Choroid plexus epithelial cell (primary cell): ENCODE measurements around the gene CDK14.

ENCODE experiments used
- DNase-seq: peaks from one replicate; pipeline ENCODE4 v3.0.0-alpha.2; 2010; ENCODE audit warnings: low read depth
- H3K4me3 ChIP-seq: 2 replicates; pipeline ENCODE4 v1.5.1; 2011; ENCODE audit warnings: low read depth, mild to moderate bottlenecking, control low read depth, low read length, moderate library complexity
- CTCF ChIP-seq: conservative IDR thresholded peaks from 2 replicates; pipeline ENCODE4 v1.5.1; 2011; ENCODE audit warnings: low read depth, mild to moderate bottlenecking, control low read depth, inconsistent platforms, low read length, moderate library complexity

CDK14 gene

GRCh38 chr7:90569368-90569767 lies 26.8 kb upstream of the CDK14 start:
- TF ChIP-seq CTCF, result no peak
- no peak overlapping the region for H3K4me3 ChIP-seq
- no peak for DNase-seq

DNA sequence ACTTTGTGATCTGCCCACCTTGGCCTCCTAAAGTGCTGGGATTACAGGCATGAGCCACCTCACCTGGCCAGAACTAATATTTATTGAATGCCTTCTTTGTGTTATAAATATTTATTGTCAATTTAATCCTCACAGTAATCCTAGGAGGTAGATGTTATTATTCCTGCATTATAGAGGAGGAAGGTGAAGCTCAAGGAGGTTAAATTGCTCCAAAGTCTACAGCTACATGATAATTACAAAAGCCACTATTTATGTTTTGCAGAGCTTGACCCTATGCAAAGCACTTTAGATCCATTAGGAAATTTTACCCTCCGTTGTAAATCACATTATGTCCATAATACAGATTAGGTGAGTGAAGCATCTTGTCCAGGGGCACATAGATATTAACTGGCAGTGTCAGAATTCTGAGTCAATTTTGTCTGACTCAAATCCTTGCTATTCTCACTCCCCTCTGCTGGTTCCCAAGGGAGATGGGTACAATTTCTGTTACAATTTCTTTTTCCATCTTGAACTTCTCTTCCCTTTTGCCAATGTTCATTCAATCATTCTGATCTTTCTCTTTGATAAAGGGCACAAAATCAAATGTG lies 25.7 kb upstream of the CDK14 start:
- no peak for TF ChIP-seq CTCF
- no peak overlapping the region for H3K4me3 ChIP-seq
- DNase-seq, result no peak

DNA sequence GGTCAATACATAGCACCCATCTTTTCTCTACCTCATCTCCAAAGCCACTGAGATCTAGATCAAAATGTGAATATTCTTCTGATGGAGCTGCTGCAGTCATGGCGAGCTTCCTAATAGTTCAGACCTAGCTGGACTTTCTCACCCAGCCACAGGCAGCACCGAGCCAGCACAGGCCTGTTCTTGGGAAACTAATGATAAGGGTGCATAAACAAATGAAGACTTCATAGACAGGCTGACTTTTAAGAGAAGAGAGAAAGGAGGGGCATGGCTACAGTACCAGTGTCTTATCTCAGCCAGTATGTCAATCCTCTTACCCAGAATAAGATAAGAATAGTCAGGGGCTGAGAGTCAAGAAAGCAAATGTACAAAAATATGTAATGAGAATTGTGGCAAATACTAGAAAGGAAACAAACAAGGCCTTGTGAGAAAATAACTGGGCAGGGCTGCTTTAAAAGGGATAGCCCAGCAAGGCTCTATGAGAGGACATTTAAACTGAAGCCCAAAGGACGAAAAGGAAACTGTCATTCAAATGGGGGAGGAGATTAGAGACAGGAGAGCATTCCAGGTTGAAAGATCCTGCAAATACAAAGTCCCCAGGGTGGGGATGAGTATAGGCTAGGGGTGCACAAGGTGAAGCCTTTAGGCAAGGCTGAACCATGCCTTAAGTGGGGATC lies 21.8 kb upstream of the CDK14 start:
- H3K4me3 ChIP-seq, result no peak overlapping the region
- peak; percentile 56 for DNase-seq
- no peak for TF ChIP-seq CTCF

DNA sequence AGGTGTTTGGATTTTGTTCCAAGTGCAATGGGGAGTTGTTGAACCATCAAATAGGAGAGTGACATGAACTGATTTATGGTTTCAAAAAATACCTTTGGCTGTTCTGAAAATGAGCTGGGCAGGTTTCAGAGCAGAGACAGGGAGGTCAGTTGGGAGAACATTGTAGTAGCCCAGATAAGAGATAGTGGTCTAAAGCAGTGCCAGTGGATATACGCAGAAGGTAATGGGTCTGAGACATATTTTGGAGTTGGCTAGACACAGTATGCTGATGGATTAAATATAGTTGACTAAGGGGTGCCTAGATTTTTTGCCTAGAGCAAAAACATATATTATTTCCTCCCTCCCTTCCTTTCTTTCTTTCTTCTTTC lies 21.3 kb upstream of the CDK14 start:
- no peak for TF ChIP-seq CTCF
- DNase-seq, result no peak
- no peak overlapping the region for H3K4me3 ChIP-seq

DNA sequence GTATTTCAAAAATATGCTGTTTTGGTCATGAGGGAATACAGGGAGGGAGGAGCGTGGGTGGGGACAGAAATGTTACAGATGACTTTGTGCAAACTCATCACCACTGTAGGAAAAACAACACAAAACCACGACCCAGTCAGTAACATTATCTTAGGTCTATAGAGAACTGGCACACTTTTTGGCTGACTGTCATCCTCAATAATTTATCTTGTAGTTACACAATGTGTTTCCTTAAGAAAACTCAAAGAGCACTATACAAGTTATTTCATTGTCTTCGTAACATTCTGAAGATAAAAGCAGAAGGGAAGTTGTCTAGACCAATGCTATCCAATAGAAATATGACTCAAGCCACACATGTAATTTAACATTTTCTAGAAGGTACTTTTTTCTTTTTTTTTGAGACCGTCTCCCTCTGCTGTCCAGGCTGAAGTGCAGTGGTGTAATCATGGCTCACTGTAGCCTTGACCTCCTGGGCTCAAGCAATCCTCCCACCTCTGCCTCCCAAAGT lies 16.9 kb upstream of the CDK14 start:
- no peak overlapping the region for H3K4me3 ChIP-seq
- peak; percentile 74 for DNase-seq

DNA sequence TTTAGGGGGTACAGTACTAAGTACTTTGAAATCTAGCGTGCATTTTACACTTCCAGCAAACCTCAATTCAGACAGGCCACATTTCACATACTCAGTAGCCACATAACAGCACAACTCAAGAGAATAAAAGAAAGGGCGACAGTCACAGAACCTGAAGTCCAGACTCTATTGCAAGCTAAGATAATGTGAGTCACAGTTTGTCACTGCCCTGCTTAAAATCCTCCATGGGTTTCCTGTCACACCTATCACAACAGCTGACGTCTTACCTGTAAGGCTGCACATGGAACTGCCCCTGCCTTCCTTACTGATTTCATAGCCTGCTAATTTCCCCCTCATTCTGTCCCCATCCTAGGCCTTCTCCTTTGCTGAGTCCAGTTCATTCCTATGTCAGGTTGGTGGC lies 16.1 kb upstream of the CDK14 start:
- DNase-seq, result no peak
- no peak for TF ChIP-seq CTCF

More for the DNA sequence above, 16.9 kb upstream of the CDK14 start:
- TF ChIP-seq CTCF, result peak; percentile 41

GRCh38 chr7:90582164-90582563 lies 14.0 kb upstream of the CDK14 start:
- TF ChIP-seq CTCF, result no peak
- H3K4me3 ChIP-seq, result no peak overlapping the region
- no peak for DNase-seq

More for the DNA sequence above, 16.1 kb upstream of the CDK14 start:
- H3K4me3 ChIP-seq, result no peak overlapping the region
